NOMO-1 treated with DMSO at 0.1 percent for 48 hours (cell line): ENCODE results near the gene ZNF763.
"Not testable (repeated sequence)": the region's sequence is repeated elsewhere in the genome, so short reads cannot be mapped to it uniquely, and the experiment has no call there.

ENCODE experiments used
- DNase-seq: peaks from one replicate; lab custom pipeline; 2025; ENCODE audit not compliant: unreplicated experiment; lab: John Stamatoyannopoulos, UW

The ZNF763 gene

GRCh38 chr19:11964858-11965645 lies at the start of gene ZNF763:
TSS of gene ZNF763 (plus strand) at chr19:11965040. CDS start at chr19:11965209, 169 bp downstream.
- DNase-seq, result peak; percentile 72

- DNase-seq, result no peak
These were observed 42.9 kb upstream of the ZNF763 start for GRCh38 chr19:11921852-11922495.

GRCh38 chr19:11924886-11925650 lies 39.8 kb upstream of the ZNF763 start, which contains the start of gene ZNF700:
TSS of gene ZNF700 (plus strand) at chr19:11925107. CDS start at chr19:11925211, 104 bp downstream.
- peak; percentile 94 for DNase-seq

- DNase-seq, result not testable (repeated sequence)
These were observed 39.1 kb upstream of the ZNF763 start for GRCh38 chr19:11925651-11926187.

- no peak for DNase-seq
These were observed 37.6 kb upstream of the ZNF763 start for GRCh38 chr19:11927227-11927626.

- no peak for DNase-seq
These were observed 33.8 kb upstream of the ZNF763 start for GRCh38 chr19:11931051-11931450.

GRCh38 chr19:11931513-11931912 lies 33.3 kb upstream of the ZNF763 start:
- DNase-seq, result no peak

- DNase-seq, result not testable (repeated sequence)
These were observed 29.0 kb upstream of the ZNF763 start for GRCh38 chr19:11935829-11936228.

GRCh38 chr19:11938383-11938782 lies 26.5 kb upstream of the ZNF763 start:
- DNase-seq, result not testable (repeated sequence)

- DNase-seq, result not testable (repeated sequence)
These were observed 23.4 kb upstream of the ZNF763 start for GRCh38 chr19:11941361-11941887.

GRCh38 chr19:11942008-11942842 lies 22.6 kb upstream of the ZNF763 start:
- DNase-seq, result no peak

- no peak for DNase-seq
These were observed 22.1 kb upstream of the ZNF763 start for GRCh38 chr19:11942843-11943108.

GRCh38 chr19:11944656-11945055 lies 20.2 kb upstream of the ZNF763 start:
- no peak for DNase-seq

GRCh38 chr19:11948646-11949045 lies 16.2 kb upstream of the ZNF763 start:
- no peak for DNase-seq

- DNase-seq, result peak; percentile 10
These were observed 15.6 kb upstream of the ZNF763 start for GRCh38 chr19:11949201-11949600.

GRCh38 chr19:11949614-11950080 lies 15.2 kb upstream of the ZNF763 start:
- not testable (repeated sequence) for DNase-seq

GRCh38 chr19:11950312-11950711 lies 14.5 kb upstream of the ZNF763 start:
- no peak for DNase-seq

GRCh38 chr19:11963566-11964355 lies 1.1 kb upstream of the ZNF763 start:
- no peak for DNase-seq

GRCh38 chr19:11964496-11964857 lies 363 bp upstream of the ZNF763 start:
- no peak for DNase-seq

GRCh38 chr19:11970174-11970573 lies 5.3 kb downstream of the ZNF763 start:
- DNase-seq, result no peak
